Gastrocnemius medialis (tissue), 4 donors: Measurements from ENCODE around the gene ZBTB46. TPM values are rescaled to one million over a fixed set of nuclear protein-coding genes. Genes with fewer than 3 reads are reported as not detected.
A peak's percentile ranks its signal among the peaks of the same experiment; 100 is the strongest.

Experiments used
- ATAC-seq, 2 donors: fragments of 150-250 bp; one replicate each; pipeline ENCODE4 v1.9.1; 2016
- DNase-seq, 2 donors: peaks; one replicate each; pipeline ENCODE4 v3.0.0-alpha.2; 2019
- H3K27ac ChIP-seq, 4 donors: fragments of 200-600 bp; sonication (generic); 1 replicate in 1 of 4; 2 replicates in 3 of 4; pipeline ENCODE4 v1.5.1; 2016 to 2018; ENCODE audit warnings: mild to moderate bottlenecking in 2 of 4, moderate library complexity in 1 of 4
- H3K27me3 ChIP-seq, 3 donors: fragments of 200-600 bp; sonication (generic) in 2 of 3; 1 replicate in 1 of 3; 2 replicates in 2 of 3; pipeline versions ENCODE4 v1.5.1 to v1.6.0; 2016 to 2019; ENCODE audit warnings: mild to moderate bottlenecking in 1 of 3, moderate library complexity in 1 of 3
- H3K36me3 ChIP-seq, 2 donors: fragments of 200-600 bp; sonication (generic) in 1 of 2; one replicate each; pipeline ENCODE4 v1.5.1; 2017 to 2018
- H3K4me1 ChIP-seq, 2 donors: fragments of 200-600 bp; sonication (generic) in 1 of 2; one replicate each; pipeline ENCODE4 v1.5.1; 2016 to 2017; ENCODE audit warnings: mild to moderate bottlenecking in 2 of 2
- H3K4me3 ChIP-seq, 4 donors: fragments of 200-600 bp; sonication (generic) in 3 of 4; 1 replicate in 1 of 4; 2 replicates in 3 of 4; pipeline ENCODE4 v1.5.1; 2016 to 2019; ENCODE audit warnings: mild to moderate bottlenecking in 2 of 4
- H3K9me3 ChIP-seq, 3 donors: fragments of 200-600 bp; sonication (generic) in 2 of 3; 1 replicate in 1 of 3; 2 replicates in 2 of 3; pipeline ENCODE4 v1.5.1; 2016 to 2019
- CTCF ChIP-seq, 5 experiments: fragments of 450-650 bp in 3 of 5; fragments of 200-600 bp in 2 of 5; sonication (generic) in 2 of 5; IDR thresholded peaks in 4 of 5; conservative IDR thresholded peaks in 1 of 5; 1 replicate in 4 of 5; 2 replicates in 1 of 5; pipeline ENCODE4 v1.5.1; 2016 to 2019; ENCODE audit warnings: antibody characterized with exemption in 5 of 5, mild to moderate bottlenecking in 3 of 5, moderate library complexity in 3 of 5
- POLR2A ChIP-seq, 2 donors: fragments of 450-650 bp; IDR thresholded peaks; one replicate each; pipeline ENCODE4 v1.6.1; 2017; ENCODE audit warnings: antibody characterized with exemption in 2 of 2, mild to moderate bottlenecking in 2 of 2, moderate library complexity in 2 of 2
- in situ Hi-C, 4 donors: fragments of 200-750 bp; cut with MboI; loops; one replicate each; pipeline versions ENCODE4 v1.15.0 to v1.8.0; 2017; ENCODE audit warnings: low sequenced_read_pairs in 4 of 4
- intact Hi-C: fragments of 100-400 bp; cut with DNase I; formaldehyde crosslinking; loops from one replicate; pipeline ENCODE4 v1.15.1; 2023; ENCODE audit warnings: low total_unique reads
- total RNA-seq, 4 donors: library from RNA; depleted of rRNA; stranded (reverse); fragments of >200 nt; gene quantifications; one replicate each; pipeline versions ENCODE4 v1.1.0 to v1.2.3, GENCODE V29; 2016

Gene ZBTB46
- total RNA-seq, 4 donors from 2014 or later: 4.3 to 7.1 (median 5.6) TPM

GRCh38 chr20:63861365-63861934 lies 30.4 kb upstream of the ZBTB46 start, which contains the start of gene ABHD16B:
Gene ABHD16B, plus strand, starts transcription at chr20:63861498. Its CDS starts 43 bp downstream, at chr20:63861541.
- no peaks in the 10 kb centered on the region for H3K9me3 ChIP-seq
- no peak within 1 kb of the TSS for H3K4me3 ChIP-seq
- peaks cover 33 to 45% of the 10 kb centered on the region in 2 donors for H3K4me1 ChIP-seq
- ATAC-seq (no peak), DNase-seq (no peak)
- in situ Hi-C loops (loop anchor here in 1 of 4 donors (10.0 kb wide), 1 partner anchor 77 kb away; no protein-coding TSS in a partner anchor), intact Hi-C loops (loop anchor here (10.0 kb wide), 1 partner anchor 237 kb away; the partner anchor contains the start of gene GMEB2)
- TF ChIP-seq CTCF (IDR thresholded peaks at IDR 0.05 in 4 of 5, conservative IDR thresholded peaks at IDR 0.05 in 1 of 5): no peak
- TF ChIP-seq POLR2A (IDR thresholded peaks at IDR 0.05): no peak
- no peaks in the 10 kb centered on the region for H3K36me3 ChIP-seq
- peaks cover 0 to 8% (median under 1%) of the 10 kb centered on the region in 3 donors for H3K27me3 ChIP-seq
- peak within 1 kb of the TSS in 1 of 4 donors; percentile 33 for H3K27ac ChIP-seq

- DNase-seq: no peak
- H3K27me3 ChIP-seq: peaks cover 3 to 18% (median 10%) of the 10 kb centered on the region in 3 donors
- intact Hi-C loops: loop anchor here (10.0 kb wide), 1 partner anchor 236 kb away; the partner anchor contains the start of gene GMEB2
- no peak overlapping the region for H3K4me3 ChIP-seq
- H3K27ac ChIP-seq: peak overlapping the region in 1 of 4 donors; percentile 33
- peaks cover 28 to 41% of the 10 kb centered on the region in 2 donors for H3K4me1 ChIP-seq
- no peaks in the 10 kb centered on the region for H3K9me3 ChIP-seq
- no peaks in the 10 kb centered on the region for H3K36me3 ChIP-seq
- TF ChIP-seq CTCF (IDR thresholded peaks at IDR 0.05 in 4 of 5, conservative IDR thresholded peaks at IDR 0.05 in 1 of 5): no peak
- TF ChIP-seq POLR2A (IDR thresholded peaks at IDR 0.05): no peak
- ATAC-seq: no peak
- in situ Hi-C loops: loop anchor here in 1 of 4 donors (10.0 kb wide), 1 partner anchor 76 kb away; no protein-coding TSS in a partner anchor
Measured at GRCh38 chr20:63860325-63861051, 29.4 kb upstream of the ZBTB46 start.

- intact Hi-C loops: no loop called here
- H3K4me1 ChIP-seq: peaks cover 35 to 51% of the 10 kb centered on the region in 2 donors
- H3K36me3 ChIP-seq: no peaks in the 10 kb centered on the region
Measured at GRCh38 chr20:63859166-63859699, 28.2 kb upstream of the ZBTB46 start.

More at GRCh38 chr20:63859166-63859699, 28.2 kb upstream of the ZBTB46 start:
- Histone ChIP-seq H3K9me3 (no peaks in the 10 kb centered on the region), H3K4me3 (no peak overlapping the region), H3K27ac (peak overlapping the region; percentile 13 to 61 (median 48)), H3K27me3 (peaks cover 9 to 28% (median 23%) of the 10 kb centered on the region in 3 donors)
- in situ Hi-C loops: no loop called here
- no peak for DNase-seq
- no peak for ATAC-seq
- TF ChIP-seq CTCF (IDR thresholded peaks at IDR 0.05 in 4 of 5, conservative IDR thresholded peaks at IDR 0.05 in 1 of 5): no peak
- no peak for TF ChIP-seq POLR2A (IDR thresholded peaks at IDR 0.05)
